Common myeloid progenitor, CD34-positive (primary cell): ENCODE data around the gene CD163L1.

Experiments used
- CTCF ChIA-PET: fragments of 350-600 bp; sonication (Branson Sonifier 250); formaldehyde crosslinking; loops from one replicate; lab custom pipeline; 2021; ENCODE audit warnings: antibody characterized with exemption; lab: Charles Lee
- POLR2A ChIA-PET: fragments of 350-600 bp; sonication (Branson Sonifier 250); formaldehyde crosslinking; loops from one replicate; lab custom pipeline; 2021; ENCODE audit warnings: antibody characterized with exemption; lab: Charles Lee
- DNase-seq, 3 donors: peaks; one replicate each; pipeline versions ENCODE4 v3.0.0 to v3.0.0-alpha.2; 2013
- H3K27ac ChIP-seq, 2 experiments: 1 replicate in 1 of 2; 2 replicates in 1 of 2; pipeline ENCODE4 v1.7.0; 2013; ENCODE audit warnings: inconsistent platforms in 2 of 2, low read length in 2 of 2, mild to moderate bottlenecking in 2 of 2, low read depth in 1 of 2, moderate library complexity in 1 of 2; ENCODE audit not compliant: severe bottlenecking in 2 of 2, insufficient read depth in 1 of 2, poor library complexity in 1 of 2
- H3K27me3 ChIP-seq, 5 experiments: replicated peaks in 2 of 5; 1 replicate in 3 of 5; 2 replicates in 2 of 5; pipeline versions ENCODE4 v1.6.1 to v1.7.0; 2013; ENCODE audit warnings: low read length in 4 of 5, mild to moderate bottlenecking in 2 of 5, moderate library complexity in 2 of 5, inconsistent platforms in 1 of 5; ENCODE audit not compliant: insufficient read depth in 5 of 5, control insufficient read depth in 4 of 5
- H3K36me3 ChIP-seq, 4 experiments: 1 replicate in 2 of 4; 2 replicates in 2 of 4; pipeline versions ENCODE4 v1.6.1 to v1.7.0; 2013; ENCODE audit warnings: low read length in 3 of 4, control low read depth in 1 of 4, mild to moderate bottlenecking in 1 of 4; ENCODE audit not compliant: control insufficient read depth in 4 of 4, insufficient read depth in 4 of 4
- H3K4me1 ChIP-seq, 4 experiments: 1 replicate in 3 of 4; 2 replicates in 1 of 4; pipeline versions ENCODE4 v1.6.1 to v1.7.1; 2013; ENCODE audit warnings: low read length in 3 of 4, mild to moderate bottlenecking in 3 of 4, control low read depth in 1 of 4, inconsistent platforms in 1 of 4, moderate library complexity in 1 of 4; ENCODE audit not compliant: control insufficient read depth in 4 of 4, insufficient read depth in 4 of 4; ENCODE audit errors: control extremely low read depth in 1 of 4
- H3K4me3 ChIP-seq, 7 experiments: 1 replicate in 4 of 7; 2 replicates in 3 of 7; pipeline versions ENCODE4 v1.5.1 to v1.7.0; 2013; ENCODE audit warnings: mild to moderate bottlenecking in 7 of 7, low read length in 6 of 7, moderate library complexity in 6 of 7, inconsistent platforms in 2 of 7, low read depth in 2 of 7, control low read depth in 1 of 7; ENCODE audit not compliant: insufficient read depth in 4 of 7, control insufficient read depth in 1 of 7; ENCODE audit errors: extremely low read depth in 1 of 7
- H3K9me3 ChIP-seq, 5 experiments: 1 replicate in 4 of 5; 2 replicates in 1 of 5; pipeline versions ENCODE4 v1.6.1 to v1.7.1; 2013; ENCODE audit warnings: low read length in 4 of 5, mild to moderate bottlenecking in 2 of 5, inconsistent platforms in 1 of 5, low read depth in 1 of 5, moderate library complexity in 1 of 5; ENCODE audit not compliant: control insufficient read depth in 4 of 5, insufficient read depth in 2 of 5; ENCODE audit errors: control extremely low read depth in 1 of 5
- WGBS: methylation state at CpG from one replicate; pipeline ENCODE4 v1.1.5; 2013; ENCODE audit not compliant: insufficient coverage; 5-methylcytosine and 5-hydroxymethylcytosine counted together

The CD163L1 gene

DNA sequence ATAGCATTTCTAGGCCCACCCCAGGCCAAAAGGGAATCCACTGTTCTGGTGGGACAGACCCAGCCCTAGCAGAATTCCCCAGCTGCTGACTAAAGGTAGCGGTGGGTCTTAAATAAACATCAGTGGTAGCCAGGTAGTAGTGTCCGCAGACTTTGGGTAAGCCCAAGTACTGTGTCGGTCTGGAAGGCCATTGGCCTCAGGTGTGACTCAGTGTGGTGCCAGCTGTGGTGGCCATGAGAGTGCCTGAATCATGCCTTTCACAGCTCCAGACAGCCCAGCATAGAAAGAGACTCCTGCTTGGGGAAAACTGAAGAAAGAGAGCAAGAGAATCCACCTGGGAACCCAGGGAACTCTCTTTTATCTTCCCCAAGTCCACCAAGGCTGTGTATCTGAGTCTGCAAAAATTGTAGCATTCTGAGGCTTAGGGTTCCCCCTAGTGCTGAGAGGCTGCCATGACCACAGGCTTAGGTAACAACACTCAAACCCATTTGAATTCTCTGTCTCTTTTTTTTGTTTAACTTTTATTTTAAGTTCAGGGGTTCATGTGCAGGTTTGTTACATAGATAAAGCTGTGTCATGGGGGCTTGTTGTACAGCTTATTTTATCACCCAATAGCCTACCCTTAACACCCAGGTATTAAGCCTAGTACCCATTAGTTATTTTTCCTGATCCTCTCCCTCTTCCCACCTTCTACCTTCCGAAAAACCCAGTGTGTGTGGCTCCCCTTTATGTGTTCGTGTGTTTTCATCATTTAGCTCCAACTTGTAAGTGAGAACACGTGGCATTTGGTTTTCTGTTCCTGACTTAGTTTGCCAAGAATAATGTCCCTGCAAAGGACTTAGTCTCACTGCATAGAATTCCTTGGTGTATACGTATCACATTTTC is 16.7 kb upstream of the CD163L1 start:
- Histone ChIP-seq H3K36me3 (no peaks in the 10 kb centered on the region), H3K4me1 (no peaks in the 10 kb centered on the region), H3K27me3 (no peaks in the 10 kb centered on the region), H3K27ac (no peak overlapping the region), H3K4me3 (no peak overlapping the region), H3K9me3 (no peaks in the 10 kb centered on the region)
- peak; percentile 60 to 82 (median 70) for DNase-seq
- WGBS = 79% methylated on average over 7 of the region's 7 CpGs
- ChIA-PET CTCF (interaction anchor here (0.8 to 4.1 kb wide), 14 partner anchors 10 to 321 kb away, joined by 3 to 20 read pairs (median 4); no protein-coding TSS in a partner anchor), POLR2A (no interaction called here)

DNA sequence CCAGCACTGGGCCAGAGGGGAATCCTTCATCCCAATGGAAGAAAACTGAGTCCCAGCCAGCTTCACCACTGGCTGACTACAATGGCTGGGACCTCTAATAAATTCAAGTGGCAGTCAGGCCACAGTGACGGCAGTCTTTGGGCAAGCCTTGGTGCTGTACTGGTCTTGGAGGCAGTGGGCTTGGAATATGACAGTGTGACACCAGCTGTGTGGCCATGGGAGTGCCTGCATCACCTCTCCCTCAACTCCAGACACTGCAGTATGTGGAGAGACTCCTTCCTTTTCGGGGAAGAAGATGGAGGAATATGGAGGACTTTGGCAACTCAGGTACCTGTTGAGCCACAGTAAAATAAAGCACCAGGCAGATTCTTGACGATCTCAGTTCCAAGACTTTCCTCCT is 16.0 kb upstream of the CD163L1 start:
- H3K27me3 ChIP-seq = no peaks in the 10 kb centered on the region
- no peak overlapping the region for H3K4me3 ChIP-seq
- no peaks in the 10 kb centered on the region for H3K4me1 ChIP-seq
- ChIA-PET POLR2A (no interaction called here), CTCF (interaction anchor here (0.6 to 4.1 kb wide), 11 partner anchors 84 to 321 kb away, joined by 3 to 20 read pairs (median 5); no protein-coding TSS in a partner anchor)
- H3K9me3 ChIP-seq = no peaks in the 10 kb centered on the region
- 100% methylated on average over 2 of the region's 3 CpGs for WGBS
- H3K27ac ChIP-seq = no peak overlapping the region
- H3K36me3 ChIP-seq = no peaks in the 10 kb centered on the region
- no peak for DNase-seq

- Histone ChIP-seq H3K9me3 (peaks cover 0 to 6% (median 0%) of the 10 kb centered on the region in 5 experiments), H3K27me3 (no peaks in the 10 kb centered on the region), H3K4me1 (no peaks in the 10 kb centered on the region), H3K4me3 (no peak overlapping the region), H3K27ac (no peak overlapping the region), H3K36me3 (no peaks in the 10 kb centered on the region)
- no CpG with 5 or more reads among the region's 3 CpGs for WGBS
- ChIA-PET POLR2A (no interaction called here), CTCF (interaction anchor here (0.6 kb wide), 1 partner anchor 168 kb away, joined by 3 read pairs; no protein-coding TSS in a partner anchor)
- no peak for DNase-seq
These were observed 7.8 kb upstream of the CD163L1 start for GRCh38 chr12:7451756-7452155.

DNA sequence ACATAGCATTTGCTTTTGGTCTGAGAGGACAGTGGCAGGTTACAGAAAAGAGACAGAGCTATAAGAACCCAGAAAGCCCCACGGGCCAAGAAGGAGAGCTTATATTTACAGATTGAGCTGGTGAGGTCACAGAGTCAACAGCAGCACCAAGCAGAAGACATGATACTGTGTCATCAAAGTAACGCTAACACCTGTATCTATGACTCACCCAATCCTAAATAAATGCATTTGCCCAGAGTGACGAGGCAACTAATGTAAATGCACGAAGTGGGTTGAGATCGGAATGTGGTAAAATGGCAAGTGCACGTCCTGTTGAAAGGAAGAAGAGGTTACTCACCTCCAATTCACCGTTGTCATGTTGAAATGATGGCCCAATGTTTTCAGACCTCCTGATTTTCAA is 6.7 kb upstream of the CD163L1 start:
- H3K9me3 ChIP-seq = peaks cover 0 to 6% (median 0%) of the 10 kb centered on the region in 5 experiments
- H3K4me1 ChIP-seq = no peaks in the 10 kb centered on the region
- ChIA-PET POLR2A (no interaction called here), CTCF (no interaction called here)
- H3K27me3 ChIP-seq = no peaks in the 10 kb centered on the region
- H3K36me3 ChIP-seq = no peaks in the 10 kb centered on the region
- DNase-seq = no peak
- H3K4me3 ChIP-seq = no peak overlapping the region
- H3K27ac ChIP-seq = no peak overlapping the region
- 100% methylated on average over 5 of the region's 7 CpGs for WGBS

- WGBS = no CpG with 5 or more reads among the region's 1 CpG
- no peak for DNase-seq
- Histone ChIP-seq H3K27ac (no peak overlapping the region), H3K4me3 (no peak overlapping the region), H3K9me3 (peaks cover 0 to 2% (median 0%) of the 10 kb centered on the region in 5 experiments), H3K4me1 (peaks cover 0 to 5% (median 0%) of the 10 kb centered on the region in 4 experiments), H3K27me3 (no peaks in the 10 kb centered on the region), H3K36me3 (no peaks in the 10 kb centered on the region)
- ChIA-PET CTCF (no interaction called here), POLR2A (no interaction called here)
These were observed 4.1 kb upstream of the CD163L1 start for GRCh38 chr12:7448099-7448498.

DNA sequence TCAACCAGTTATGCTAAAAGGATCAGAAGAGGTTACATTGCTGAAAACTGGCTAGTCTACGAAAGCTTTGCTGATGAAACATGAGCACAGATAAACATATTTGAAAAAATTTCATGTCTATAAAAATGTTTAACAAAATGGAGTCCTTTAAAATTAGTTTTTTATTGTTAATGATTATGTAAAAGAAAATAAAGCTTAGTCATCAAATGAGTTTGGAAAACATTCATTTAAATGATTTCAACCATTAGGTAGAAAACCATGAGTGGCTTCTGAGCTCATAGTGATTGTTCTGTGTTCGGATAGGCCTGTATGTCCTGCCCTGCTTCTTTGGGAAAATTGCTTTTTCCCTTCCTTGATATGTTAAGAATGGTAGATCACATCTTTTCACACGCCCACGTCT is 584 bp upstream of the CD163L1 start:
- no peak for DNase-seq
- H3K36me3 ChIP-seq = no peaks in the 10 kb centered on the region
- H3K4me3 ChIP-seq = peak overlapping the region in 1 of 7 experiments; percentile 10
- POLR2A ChIA-PET = no interaction called here
- H3K27me3 ChIP-seq = peaks cover 0 to 10% (median 0%) of the 10 kb centered on the region in 5 experiments
- 100% methylated on average over 1 of the region's 4 CpGs for whole genome bisulfite sequencing
- H3K4me1 ChIP-seq = peaks cover 0 to 5% (median 1%) of the 10 kb centered on the region in 4 experiments
- no peak overlapping the region for H3K27ac ChIP-seq
- CTCF ChIA-PET = interaction anchor here (0.7 kb wide), 1 partner anchor 11 kb away, joined by 3 read pairs; no protein-coding TSS in a partner anchor
- peaks cover 0 to 2% (median 0%) of the 10 kb centered on the region in 5 experiments for H3K9me3 ChIP-seq

DNA sequence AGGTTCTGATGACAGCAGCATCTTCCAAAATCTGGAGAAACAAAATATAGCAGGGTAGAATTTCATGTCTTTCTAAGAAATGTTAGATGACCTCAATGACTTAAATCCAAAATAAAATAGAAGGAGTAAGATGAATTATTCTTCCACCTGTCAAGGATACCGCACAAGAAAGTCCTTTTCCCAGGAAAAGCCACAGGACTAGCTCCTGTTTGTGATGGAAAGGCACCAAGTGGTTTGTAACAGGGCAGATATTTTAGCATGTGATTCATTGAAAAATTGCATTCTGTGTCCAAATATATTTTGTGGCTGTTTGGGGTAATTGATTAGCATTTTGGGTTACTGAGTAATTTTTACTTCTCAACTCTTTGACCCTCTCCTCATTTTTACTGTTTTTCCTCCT is 2.7 kb downstream of the CD163L1 start:
- H3K27me3 ChIP-seq = peaks cover 0 to 15% (median 0%) of the 10 kb centered on the region in 5 experiments
- WGBS = no CpG with 5 or more reads among the region's 1 CpG
- H3K36me3 ChIP-seq = no peaks in the 10 kb centered on the region
- DNase-seq = no peak
- POLR2A ChIA-PET = no interaction called here
- H3K4me1 ChIP-seq = peaks cover 0 to 5% (median 1%) of the 10 kb centered on the region in 4 experiments
- CTCF ChIA-PET = no interaction called here
- H3K27ac ChIP-seq = no peak overlapping the region
- peaks cover 0 to 3% (median 0%) of the 10 kb centered on the region in 5 experiments for H3K9me3 ChIP-seq
- H3K4me3 ChIP-seq = no peak overlapping the region
